SK-N-MC (cell line): ENCODE measurements around the gene ELMO1.

Experiments used
- EZH2 ChIP-seq: fragments of 200-600 bp; sonication (generic); IDR thresholded peaks from one replicate; pipeline ENCODE4 v1.6.1; 2017; ENCODE audit warnings: antibody characterized with exemption
- POLR2AphosphoS5 ChIP-seq: IDR thresholded peaks from 2 replicates; pipeline ENCODE4 v1.6.1; 2012; ENCODE audit warnings: mild to moderate bottlenecking, low read depth, low read length, borderline replicate concordance

- no peak for TF ChIP-seq POLR2AphosphoS5
- TF ChIP-seq EZH2: no peak
Observed at GRCh38 chr7:37467002-37467401, 18.3 kb upstream of the ELMO1 start.
